ENCODE results near the gene SGMS1. TPM values are rescaled to one million over a fixed set of nuclear protein-coding genes. Genes with fewer than 3 reads are reported as not detected.

Gene SGMS1
- total RNA-seq, 1 donor from 2014 or later = 25.6 TPM

- FAIRE-seq (no peak), DNase-seq (ENCODE audit: low read depth) (no peak)
- Histone ChIP-seq H3K9me3 (ENCODE audit: insufficient read depth, low read depth, low read length) (no peaks in the 10 kb centered on the region), H3K4me2 (ENCODE audit: low read length) (no peak overlapping the region), H3K79me2 (ENCODE audit: insufficient read depth, low read length) (no peaks in the 10 kb centered on the region), H3K27me3 (ENCODE audit: insufficient read depth, low read length) (no peaks in the 10 kb centered on the region), H3K27ac (ENCODE audit: low read depth, low read length) (no peak overlapping the region), H3K9ac (ENCODE audit: low read length) (no peak overlapping the region), H3K4me1 (ENCODE audit: insufficient read depth, low read length) (peaks cover 7% of the 10 kb centered on the region), H2AFZ (ENCODE audit: low read depth, low read length) (no peak overlapping the region), H3K36me3 (ENCODE audit: insufficient read depth, low read length) (no peaks in the 10 kb centered on the region), H4K20me1 (ENCODE audit: insufficient read depth, low read length) (peaks cover 18% of the 10 kb centered on the region), H3K4me3 (ENCODE audit: insufficient read depth, low read depth, low read length) (no peak overlapping the region)
- Mint-ChIP-seq H3K36me3 (ENCODE audit: low read depth, unreplicated experiment) (no peaks in the 10 kb centered on the region), H3K9me3 (ENCODE audit: unreplicated experiment) (no peaks in the 10 kb centered on the region), H3K4me3 (ENCODE audit: unreplicated experiment) (no peak overlapping the region), H3K4me1 (ENCODE audit: low read depth, unreplicated experiment) (peaks cover 39% of the 10 kb centered on the region), H3K27me3 (ENCODE audit: low read depth, unreplicated experiment) (no peaks in the 10 kb centered on the region), H3K27ac (ENCODE audit: unreplicated experiment) (no peak overlapping the region)
- TF ChIP-seq CTCF (IDR thresholded peaks at IDR 0.05; ENCODE audit: insufficient read depth, low read depth, low read length) (no peak), EZH2 (IDR thresholded peaks at IDR 0.05; ENCODE audit: insufficient read depth, low read length) (no peak)
Observed at GRCh38 chr10:50578949-50579348, 44.8 kb downstream of the SGMS1 start.

GRCh38 chr10:50577681-50578350, 45.9 kb downstream of the SGMS1 start:
- H3K36me3 ChIP-seq (ENCODE audit: insufficient read depth, low read length) = no peaks in the 10 kb centered on the region
- H3K79me2 ChIP-seq (ENCODE audit: insufficient read depth, low read length) = no peaks in the 10 kb centered on the region
- peak overlapping the region; percentile 48 for H3K4me2 ChIP-seq (ENCODE audit: low read length)
- Mint-ChIP-seq H3K9me3 (ENCODE audit: unreplicated experiment) (no peaks in the 10 kb centered on the region), H3K36me3 (ENCODE audit: low read depth, unreplicated experiment) (no peaks in the 10 kb centered on the region), H3K4me3 (ENCODE audit: unreplicated experiment) (no peak overlapping the region), H3K4me1 (ENCODE audit: low read depth, unreplicated experiment) (peaks cover 39% of the 10 kb centered on the region), H3K27me3 (ENCODE audit: low read depth, unreplicated experiment) (no peaks in the 10 kb centered on the region), H3K27ac (ENCODE audit: unreplicated experiment) (no peak overlapping the region)
- no peak overlapping the region for H3K4me3 ChIP-seq (ENCODE audit: insufficient read depth, low read depth, low read length)
- no peak overlapping the region for H3K9ac ChIP-seq (ENCODE audit: low read length)
- peaks cover 7% of the 10 kb centered on the region for H3K4me1 ChIP-seq (ENCODE audit: insufficient read depth, low read length)
- TF ChIP-seq CTCF (IDR thresholded peaks at IDR 0.05; ENCODE audit: insufficient read depth, low read depth, low read length) (no peak), EZH2 (IDR thresholded peaks at IDR 0.05; ENCODE audit: insufficient read depth, low read length) (no peak)
- H4K20me1 ChIP-seq (ENCODE audit: insufficient read depth, low read length) = peaks cover 18% of the 10 kb centered on the region
- H3K27ac ChIP-seq (ENCODE audit: low read depth, low read length) = peak overlapping the region; percentile 10
- peak; percentile 66 for DNase-seq (ENCODE audit: low read depth)
- FAIRE-seq = peak; percentile 34
- H3K27me3 ChIP-seq (ENCODE audit: insufficient read depth, low read length) = no peaks in the 10 kb centered on the region
- H3K9me3 ChIP-seq (ENCODE audit: insufficient read depth, low read depth, low read length) = no peaks in the 10 kb centered on the region
- H2AFZ ChIP-seq (ENCODE audit: low read depth, low read length) = no peak overlapping the region

- H3K79me2 ChIP-seq (ENCODE audit: insufficient read depth, low read length) = no peaks in the 10 kb centered on the region
- H3K4me1 ChIP-seq (ENCODE audit: insufficient read depth, low read length) = peaks cover 7% of the 10 kb centered on the region
- no peak overlapping the region for H2AFZ ChIP-seq (ENCODE audit: low read depth, low read length)
- H3K9ac ChIP-seq (ENCODE audit: low read length) = no peak overlapping the region
- no peaks in the 10 kb centered on the region for H3K36me3 Mint-ChIP-seq (ENCODE audit: low read depth, unreplicated experiment)
- H3K36me3 ChIP-seq (ENCODE audit: insufficient read depth, low read length) = no peaks in the 10 kb centered on the region
- H3K4me3 ChIP-seq (ENCODE audit: insufficient read depth, low read depth, low read length) = no peak overlapping the region
- no peak for FAIRE-seq
- no peak overlapping the region for H3K4me3 Mint-ChIP-seq (ENCODE audit: unreplicated experiment)
- no peaks in the 10 kb centered on the region for H3K9me3 Mint-ChIP-seq (ENCODE audit: unreplicated experiment)
- no peak overlapping the region for H3K27ac ChIP-seq (ENCODE audit: low read depth, low read length)
- TF ChIP-seq EZH2 (IDR thresholded peaks at IDR 0.05; ENCODE audit: insufficient read depth, low read length) (no peak), CTCF (IDR thresholded peaks at IDR 0.05; ENCODE audit: insufficient read depth, low read depth, low read length) (no peak)
- no peaks in the 10 kb centered on the region for H3K27me3 ChIP-seq (ENCODE audit: insufficient read depth, low read length)
- peak overlapping the region; percentile 8 for H3K27ac Mint-ChIP-seq (ENCODE audit: unreplicated experiment)
- H3K27me3 Mint-ChIP-seq (ENCODE audit: low read depth, unreplicated experiment) = no peaks in the 10 kb centered on the region
- no peaks in the 10 kb centered on the region for H3K9me3 ChIP-seq (ENCODE audit: insufficient read depth, low read depth, low read length)
- DNase-seq (ENCODE audit: low read depth) = no peak
- H3K4me2 ChIP-seq (ENCODE audit: low read length) = no peak overlapping the region
- peaks cover 39% of the 10 kb centered on the region for H3K4me1 Mint-ChIP-seq (ENCODE audit: low read depth, unreplicated experiment)
- H4K20me1 ChIP-seq (ENCODE audit: insufficient read depth, low read length) = peaks cover 21% of the 10 kb centered on the region
Observed at GRCh38 chr10:50577010-50577409, 46.7 kb downstream of the SGMS1 start.
